NOMO-1 treated with DMSO at 0.1 percent for 48 hours (cell line): Measurements from ENCODE around the gene CERKL.

Experiments
- DNase-seq: peaks from one replicate; lab custom pipeline; 2025; ENCODE audit not compliant: unreplicated experiment; lab: John Stamatoyannopoulos, UW

The CERKL gene

GRCh38 chr2:181628590-181629585 lies 28.0 kb downstream of the CERKL start:
- DNase-seq = no peak

GRCh38 chr2:181627545-181627944 lies 29.4 kb downstream of the CERKL start:
- no peak for DNase-seq

GRCh38 chr2:181626671-181627070 lies 30.2 kb downstream of the CERKL start:
- DNase-seq = no peak

- no peak for DNase-seq
These were observed 33.7 kb downstream of the CERKL start for GRCh38 chr2:181623159-181623558.

GRCh38 chr2:181621779-181622490 lies 35.0 kb downstream of the CERKL start:
- DNase-seq = no peak

GRCh38 chr2:181619516-181619915 lies 37.4 kb downstream of the CERKL start:
- DNase-seq = no peak

- DNase-seq = no peak
These were observed 40.2 kb downstream of the CERKL start for GRCh38 chr2:181616715-181617114.

- DNase-seq = no peak
These were observed 41.8 kb downstream of the CERKL start for GRCh38 chr2:181614874-181615638.

GRCh38 chr2:181613241-181613640 lies 43.7 kb downstream of the CERKL start:
- DNase-seq = no peak

GRCh38 chr2:181607629-181608590 lies 49.0 kb downstream of the CERKL start:
- DNase-seq = no peak

GRCh38 chr2:181605889-181606837 lies 50.7 kb downstream of the CERKL start:
- DNase-seq = no peak

- peak; percentile 54 for DNase-seq
These were observed 54.9 kb downstream of the CERKL start for GRCh38 chr2:181602017-181602416.

- DNase-seq = no peak
These were observed 60.3 kb downstream of the CERKL start for GRCh38 chr2:181596556-181596955.

GRCh38 chr2:181594322-181594721 lies 62.6 kb downstream of the CERKL start:
- no peak for DNase-seq

- no peak for DNase-seq
These were observed 67.1 kb downstream of the CERKL start for GRCh38 chr2:181589779-181590178.

- no peak for DNase-seq
These were observed 68.4 kb downstream of the CERKL start for GRCh38 chr2:181588546-181588945.

- DNase-seq = no peak
These were observed 70.3 kb downstream of the CERKL start for GRCh38 chr2:181586569-181587081.

- DNase-seq = no peak
These were observed 71.2 kb downstream of the CERKL start for GRCh38 chr2:181585732-181586131.

- no peak for DNase-seq
These were observed 75.4 kb downstream of the CERKL start for GRCh38 chr2:181581534-181581933.
